Measurements from ENCODE around the gene KRI1. TPM values are rescaled to one million over a fixed set of nuclear protein-coding genes. Genes with fewer than 3 reads are reported as not detected.
A peak's percentile ranks its signal among the peaks of the same experiment; 100 is the strongest.

Gene KRI1
- total RNA-seq, 2 donors from 2014 or later, result 45.2 to 47.7 TPM

- no peaks in the 10 kb centered on the region for H3K4me1 ChIP-seq (ENCODE audit: control insufficient read depth, insufficient read depth, low read length)
- Mint-ChIP-seq H3K9me3 (no peaks in the 10 kb centered on the region), H3K36me3 (ENCODE audit: low read depth) (no peaks in the 10 kb centered on the region), H3K4me3 (no peak overlapping the region), H3K27me3 (ENCODE audit: insufficient read depth) (peaks cover 56% of the 10 kb centered on the region), H3K27ac (no peak overlapping the region), H3K4me1 (peaks cover 12% of the 10 kb centered on the region)
- 90 to 91% methylated on average over 6 to 7 of the region's 7 CpGs for WGBS, 2 experiments (ENCODE audit: insufficient coverage in 1 of 2, insufficient read length in 1 of 2)
- H3K9ac ChIP-seq (ENCODE audit: extremely low read depth, low read length, poor library complexity, severe bottlenecking), result no peak overlapping the region
- no peak for TF ChIP-seq CTCF (conservative IDR thresholded peaks at IDR 0.05)
- H3K9me3 ChIP-seq (ENCODE audit: control insufficient read depth, low read length), result no peaks in the 10 kb centered on the region
- H3K27me3 ChIP-seq (ENCODE audit: control insufficient read depth, insufficient read depth, low read length, poor library complexity, severe bottlenecking), result peaks cover 53% of the 10 kb centered on the region
- no peak for DNase-seq
- no peak overlapping the region for H3K4me3 ChIP-seq (ENCODE audit: low read length)
- H3K36me3 ChIP-seq (ENCODE audit: control insufficient read depth, insufficient read depth, low read length), result no peaks in the 10 kb centered on the region
- H3K27ac ChIP-seq (ENCODE audit: low read depth, low read length), result no peak overlapping the region
Observed at GRCh38 chr19:10519421-10519820, 46.4 kb downstream of the KRI1 start.

GRCh38 chr19:10518444-10519361 lies 47.1 kb downstream of the KRI1 start:
- 37 to 44% methylated on average over 23 to 33 of the region's 33 CpGs for WGBS, 2 experiments (ENCODE audit: insufficient coverage in 1 of 2, insufficient read length in 1 of 2)
- Mint-ChIP-seq H3K27ac (peak overlapping the region; percentile 22), H3K36me3 (ENCODE audit: low read depth) (no peaks in the 10 kb centered on the region), H3K9me3 (no peaks in the 10 kb centered on the region), H3K27me3 (ENCODE audit: insufficient read depth) (peaks cover 61% of the 10 kb centered on the region), H3K4me1 (peaks cover 12% of the 10 kb centered on the region), H3K4me3 (peak overlapping the region; percentile 47)
- TF ChIP-seq CTCF (conservative IDR thresholded peaks at IDR 0.05), result no peak
- no peaks in the 10 kb centered on the region for H3K4me1 ChIP-seq (ENCODE audit: control insufficient read depth, insufficient read depth, low read length)
- peaks cover 60% of the 10 kb centered on the region for H3K27me3 ChIP-seq (ENCODE audit: control insufficient read depth, insufficient read depth, low read length, poor library complexity, severe bottlenecking)
- no peak overlapping the region for H3K27ac ChIP-seq (ENCODE audit: low read depth, low read length)
- H3K9me3 ChIP-seq (ENCODE audit: control insufficient read depth, low read length), result no peaks in the 10 kb centered on the region
- peak overlapping the region; percentile 79 for H3K4me3 ChIP-seq (ENCODE audit: low read length)
- H3K36me3 ChIP-seq (ENCODE audit: control insufficient read depth, insufficient read depth, low read length), result no peaks in the 10 kb centered on the region
- DNase-seq, result peak; percentile 67
- no peak overlapping the region for H3K9ac ChIP-seq (ENCODE audit: extremely low read depth, low read length, poor library complexity, severe bottlenecking)

GRCh38 chr19:10517760-10518443 lies 47.9 kb downstream of the KRI1 start:
- H3K9ac ChIP-seq (ENCODE audit: extremely low read depth, low read length, poor library complexity, severe bottlenecking), result peak overlapping the region; percentile 20
- Mint-ChIP-seq H3K4me1 (peaks cover 12% of the 10 kb centered on the region), H3K4me3 (peak overlapping the region; percentile 47), H3K9me3 (no peaks in the 10 kb centered on the region), H3K36me3 (ENCODE audit: low read depth) (no peaks in the 10 kb centered on the region), H3K27me3 (ENCODE audit: insufficient read depth) (peaks cover 69% of the 10 kb centered on the region), H3K27ac (peak overlapping the region; percentile 22)
- 5 to 8% methylated on average over 2 to 27 of the region's 27 CpGs for WGBS, 2 experiments (ENCODE audit: insufficient coverage in 1 of 2, insufficient read length in 1 of 2)
- H3K4me1 ChIP-seq (ENCODE audit: control insufficient read depth, insufficient read depth, low read length), result no peaks in the 10 kb centered on the region
- H3K27me3 ChIP-seq (ENCODE audit: control insufficient read depth, insufficient read depth, low read length, poor library complexity, severe bottlenecking), result peaks cover 68% of the 10 kb centered on the region
- no peak for TF ChIP-seq CTCF (conservative IDR thresholded peaks at IDR 0.05)
- DNase-seq, result peak; percentile 88
- H3K27ac ChIP-seq (ENCODE audit: low read depth, low read length), result no peak overlapping the region
- H3K4me3 ChIP-seq (ENCODE audit: low read length), result peak overlapping the region; percentile 79
- H3K36me3 ChIP-seq (ENCODE audit: control insufficient read depth, insufficient read depth, low read length), result no peaks in the 10 kb centered on the region
- no peaks in the 10 kb centered on the region for H3K9me3 ChIP-seq (ENCODE audit: control insufficient read depth, low read length)
